Neuron (in vitro differentiated cells): Measurements from ENCODE around the gene C2orf69.
A peak's percentile ranks its signal among the peaks of the same experiment; 100 is the strongest.

ENCODE experiments used
- H2AFZ ChIP-seq: one replicate; pipeline ENCODE4 v1.6.1; 2013; ENCODE audit warnings: low read depth, mild to moderate bottlenecking, inconsistent platforms, low read length, moderate library complexity
- H3K27me3 ChIP-seq: one replicate; pipeline ENCODE4 v1.6.1; 2013; ENCODE audit warnings: low read length; ENCODE audit not compliant: insufficient read depth
- H3K36me3 ChIP-seq: one replicate; pipeline ENCODE4 v1.6.1; 2013; ENCODE audit warnings: low read length; ENCODE audit not compliant: insufficient read depth
- H3K4me1 ChIP-seq: one replicate; pipeline ENCODE4 v1.6.1; 2013; ENCODE audit warnings: low read length; ENCODE audit not compliant: insufficient read depth
- H3K4me3 ChIP-seq: 2 replicates; pipeline ENCODE4 v1.5.1; 2013; ENCODE audit warnings: mild to moderate bottlenecking, low read length, moderate library complexity
- H3K9me3 ChIP-seq: one replicate; pipeline ENCODE4 v1.6.1; 2013; ENCODE audit warnings: low read length

C2orf69 gene

GRCh38 chr2:199911052-199911876, at the start of gene C2orf69:
C2orf69 (plus strand) TSS chr2:199911293; CDS start chr2:199911439, 146 bp downstream.
- peak within 1 kb of the TSS; percentile 75 for H2AFZ ChIP-seq
- peaks cover 14% of the 10 kb centered on the region for H3K36me3 ChIP-seq
- peaks cover 17% of the 10 kb centered on the region for H3K4me1 ChIP-seq
- peak within 1 kb of the TSS; percentile 96 for H3K4me3 ChIP-seq
- H3K9me3 ChIP-seq, result peaks cover 3% of the 10 kb centered on the region
- H3K27me3 ChIP-seq, result no peaks in the 10 kb centered on the region

- Histone ChIP-seq H2AFZ (no peak overlapping the region), H3K9me3 (no peaks in the 10 kb centered on the region), H3K27me3 (peaks cover 7% of the 10 kb centered on the region), H3K36me3 (no peaks in the 10 kb centered on the region), H3K4me3 (no peak overlapping the region), H3K4me1 (no peaks in the 10 kb centered on the region)
Observed at GRCh38 chr2:199862788-199863187, 48.3 kb upstream of the C2orf69 start.

- Histone ChIP-seq H3K4me1 (peaks cover 7% of the 10 kb centered on the region), H2AFZ (no peak overlapping the region), H3K4me3 (no peak overlapping the region), H3K27me3 (peaks cover 4% of the 10 kb centered on the region), H3K9me3 (no peaks in the 10 kb centered on the region), H3K36me3 (no peaks in the 10 kb centered on the region)
Observed at GRCh38 chr2:199865905-199866304, 45.2 kb upstream of the C2orf69 start.

GRCh38 chr2:199868431-199869226, 42.5 kb upstream of the C2orf69 start:
- Histone ChIP-seq H2AFZ (no peak overlapping the region), H3K9me3 (no peaks in the 10 kb centered on the region), H3K4me1 (peaks cover 7% of the 10 kb centered on the region)

GRCh38 chr2:199869227-199869541, 41.9 kb upstream of the C2orf69 start:
- Histone ChIP-seq H3K9me3 (no peaks in the 10 kb centered on the region), H3K4me1 (peaks cover 7% of the 10 kb centered on the region), H3K36me3 (no peaks in the 10 kb centered on the region), H3K27me3 (no peaks in the 10 kb centered on the region), H3K4me3 (no peak overlapping the region), H2AFZ (no peak overlapping the region)

More at GRCh38 chr2:199868431-199869226, 42.5 kb upstream of the C2orf69 start:
- Histone ChIP-seq H3K4me3 (no peak overlapping the region), H3K36me3 (no peaks in the 10 kb centered on the region), H3K27me3 (peaks cover 2% of the 10 kb centered on the region)

GRCh38 chr2:199869653-199870052, 41.4 kb upstream of the C2orf69 start:
- Histone ChIP-seq H2AFZ (no peak overlapping the region), H3K9me3 (no peaks in the 10 kb centered on the region), H3K4me1 (peaks cover 7% of the 10 kb centered on the region), H3K27me3 (no peaks in the 10 kb centered on the region), H3K4me3 (no peak overlapping the region), H3K36me3 (no peaks in the 10 kb centered on the region)

- Histone ChIP-seq H3K9me3 (no peaks in the 10 kb centered on the region), H3K4me3 (no peak overlapping the region), H2AFZ (no peak overlapping the region), H3K36me3 (no peaks in the 10 kb centered on the region), H3K27me3 (no peaks in the 10 kb centered on the region), H3K4me1 (peaks cover 7% of the 10 kb centered on the region)
Observed at GRCh38 chr2:199870581-199870980, 40.5 kb upstream of the C2orf69 start.

- H3K4me1 ChIP-seq, result peaks cover 1% of the 10 kb centered on the region
- H2AFZ ChIP-seq, result no peak overlapping the region
- H3K9me3 ChIP-seq, result no peaks in the 10 kb centered on the region
- H3K27me3 ChIP-seq, result no peaks in the 10 kb centered on the region
- H3K4me3 ChIP-seq, result no peak overlapping the region
- no peaks in the 10 kb centered on the region for H3K36me3 ChIP-seq
Observed at GRCh38 chr2:199874209-199874608, 36.9 kb upstream of the C2orf69 start.

- no peaks in the 10 kb centered on the region for H3K36me3 ChIP-seq
- H3K4me3 ChIP-seq, result no peak overlapping the region
- no peaks in the 10 kb centered on the region for H3K9me3 ChIP-seq
- no peak overlapping the region for H2AFZ ChIP-seq
- no peaks in the 10 kb centered on the region for H3K4me1 ChIP-seq
- H3K27me3 ChIP-seq, result no peaks in the 10 kb centered on the region
Observed at GRCh38 chr2:199875400-199875799, 35.7 kb upstream of the C2orf69 start.

GRCh38 chr2:199882667-199883066, 28.4 kb upstream of the C2orf69 start:
- no peaks in the 10 kb centered on the region for H3K27me3 ChIP-seq
- H3K4me1 ChIP-seq, result no peaks in the 10 kb centered on the region
- no peaks in the 10 kb centered on the region for H3K9me3 ChIP-seq
- no peak overlapping the region for H3K4me3 ChIP-seq
- H3K36me3 ChIP-seq, result no peaks in the 10 kb centered on the region
- H2AFZ ChIP-seq, result no peak overlapping the region

- Histone ChIP-seq H3K4me1 (no peaks in the 10 kb centered on the region), H3K4me3 (no peak overlapping the region)
Observed at GRCh38 chr2:199883474-199884212, 27.4 kb upstream of the C2orf69 start.

GRCh38 chr2:199895406-199895805, 15.7 kb upstream of the C2orf69 start:
- no peaks in the 10 kb centered on the region for H3K27me3 ChIP-seq
- no peaks in the 10 kb centered on the region for H3K4me1 ChIP-seq
- H3K36me3 ChIP-seq, result no peaks in the 10 kb centered on the region
- no peaks in the 10 kb centered on the region for H3K9me3 ChIP-seq
- H2AFZ ChIP-seq, result no peak overlapping the region
- no peak overlapping the region for H3K4me3 ChIP-seq

More at GRCh38 chr2:199883474-199884212, 27.4 kb upstream of the C2orf69 start:
- H2AFZ ChIP-seq, result no peak overlapping the region
- H3K9me3 ChIP-seq, result no peaks in the 10 kb centered on the region
- no peaks in the 10 kb centered on the region for H3K27me3 ChIP-seq
- no peaks in the 10 kb centered on the region for H3K36me3 ChIP-seq

GRCh38 chr2:199896617-199897016, 14.5 kb upstream of the C2orf69 start:
- Histone ChIP-seq H3K9me3 (no peaks in the 10 kb centered on the region), H2AFZ (no peak overlapping the region), H3K36me3 (no peaks in the 10 kb centered on the region), H3K4me1 (no peaks in the 10 kb centered on the region), H3K27me3 (no peaks in the 10 kb centered on the region), H3K4me3 (no peak overlapping the region)
